Measurements from ENCODE around the gene ARID4B. TPM values are rescaled to one million over a fixed set of nuclear protein-coding genes. Genes with fewer than 3 reads are reported as not detected.

ARID4B gene
- polyA plus RNA-seq, 2 donors = 7.0 to 12.3 TPM

Other genes starting within 250 kb of the ARID4B start
- gene TOMM20, start 199.3 kb downstream of the ARID4B start, polyA plus RNA-seq = 10 to 100 TPM; 43.4 to 61.1 TPM
- 10 to 100 TPM; 57.4 to 86.1 TPM for gene RBM34, start 166.9 kb downstream of the ARID4B start, polyA plus RNA-seq
- gene GGPS1, start 391 bp upstream of the ARID4B start, polyA plus RNA-seq = 10 to 100 TPM; 14.8 to 19.6 TPM
- gene TBCE, start 39.2 kb upstream of the ARID4B start, polyA plus RNA-seq = 10 to 100 TPM; 14.4 to 25.9 TPM
- 1 to 10 TPM; 3.7 to 7.0 TPM for gene B3GALNT2, start 176.3 kb upstream of the ARID4B start, polyA plus RNA-seq

All from esophagus (tissue), 2 donors.